Posterior vena cava (tissue), 2 donors: Measurements from ENCODE around the gene ALKBH2. TPM values are rescaled to one million over a fixed set of nuclear protein-coding genes. Genes with fewer than 3 reads are reported as not detected.
"Not testable (repeated sequence)": the region's sequence is repeated elsewhere in the genome, so short reads cannot be mapped to it uniquely, and the experiment has no call there.

Source experiments
- DNase-seq: peaks from one replicate; pipeline ENCODE4 v3.0.0-alpha.2; 2020; ENCODE audit warnings: low spot score
- intact Hi-C, 2 donors: fragments of 100-400 bp; cut with DNase I; formaldehyde crosslinking; loops; one replicate each; pipeline versions ENCODE4 v1.14.1 to v1.14.2; 2022 to 2023
- total RNA-seq, 2 donors: library from RNA; stranded (reverse); fragmentation: NEBNext Ultra II Directional; extraction: Animal tissue kit (Norgen Biotek cat#: 25700); gene quantifications; one replicate each; pipeline ENCODE4 v1.2.1, GENCODE V29; 2021
- donor health status: DM: yes; HTN: yes; CAD: no.
- donor health status: DM: yes; HTN: yes; CAD: no.

Gene ALKBH2
- total RNA-seq, 2 donors from 2014 or later, result 13.3 to 18.4 TPM

GRCh38 chr12:109088818-109089217 is 4.5 kb downstream of the ALKBH2 start:
- intact Hi-C loops, result no loop called here
- no peak for DNase-seq

DNA sequence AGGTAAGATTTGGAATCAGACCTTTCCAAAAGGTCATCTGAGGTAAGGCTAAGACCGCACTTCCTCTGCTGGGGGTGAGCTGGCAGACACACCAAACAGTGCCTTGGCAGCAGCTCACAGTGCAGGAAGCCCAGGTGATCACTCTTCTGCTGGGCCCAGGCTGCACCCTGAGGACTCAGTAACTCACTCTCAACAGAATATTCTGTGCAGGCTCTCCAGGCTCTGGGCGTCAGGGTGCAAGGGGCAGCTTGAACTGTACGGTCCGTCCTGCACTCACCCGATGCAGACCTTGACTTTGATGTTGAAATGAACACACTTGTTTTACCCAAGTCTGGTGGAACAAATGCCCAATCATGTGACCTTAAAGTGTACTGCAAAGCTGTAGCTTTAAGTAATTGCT is 6.0 kb downstream of the ALKBH2 start:
- no peak for DNase-seq
- intact Hi-C loops, result no loop called here

GRCh38 chr12:109085590-109085989 is 7.7 kb downstream of the ALKBH2 start:
- DNase-seq, result no peak
- intact Hi-C loops, result no loop called here

DNA sequence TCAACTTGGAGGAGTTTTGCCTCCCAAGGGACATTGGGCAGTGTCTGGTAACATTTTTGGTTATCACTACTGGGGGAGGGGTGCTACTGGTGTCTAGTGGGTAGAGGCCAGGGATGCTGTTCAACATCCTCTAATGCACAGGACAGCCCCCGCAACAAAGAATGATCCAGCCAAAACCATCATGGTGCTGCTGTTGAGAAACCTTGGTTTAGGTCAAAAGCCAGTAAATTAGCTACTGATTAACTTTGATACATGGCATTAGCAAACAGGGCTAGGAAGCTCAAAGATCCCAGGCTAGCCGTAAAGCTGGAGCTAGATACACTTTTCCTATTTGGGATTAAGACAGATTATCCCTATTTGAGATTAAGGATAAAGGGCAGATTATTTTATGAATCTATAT is 8.8 kb downstream of the ALKBH2 start:
- DNase-seq, result no peak
- intact Hi-C loops, result no loop called here

DNA sequence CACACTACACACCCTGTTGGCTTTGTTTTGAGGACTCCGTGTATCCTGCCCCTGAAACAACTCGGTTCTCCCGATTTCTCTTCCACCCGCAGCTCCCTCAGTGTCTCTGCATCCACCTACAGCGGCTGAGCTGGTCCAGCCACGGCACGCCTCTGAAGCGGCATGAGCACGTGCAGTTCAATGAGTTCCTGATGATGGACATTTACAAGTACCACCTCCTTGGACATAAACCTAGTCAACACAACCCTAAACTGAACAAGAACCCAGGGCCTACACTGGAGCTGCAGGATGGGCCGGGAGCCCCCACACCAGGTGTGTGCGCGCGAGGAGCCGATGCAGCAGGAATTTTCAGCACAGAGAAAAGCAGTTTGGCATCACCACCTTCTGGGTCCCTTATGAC is 10.5 kb downstream of the ALKBH2 start:
- intact Hi-C loops, result no loop called here
- DNase-seq, result no peak

DNA sequence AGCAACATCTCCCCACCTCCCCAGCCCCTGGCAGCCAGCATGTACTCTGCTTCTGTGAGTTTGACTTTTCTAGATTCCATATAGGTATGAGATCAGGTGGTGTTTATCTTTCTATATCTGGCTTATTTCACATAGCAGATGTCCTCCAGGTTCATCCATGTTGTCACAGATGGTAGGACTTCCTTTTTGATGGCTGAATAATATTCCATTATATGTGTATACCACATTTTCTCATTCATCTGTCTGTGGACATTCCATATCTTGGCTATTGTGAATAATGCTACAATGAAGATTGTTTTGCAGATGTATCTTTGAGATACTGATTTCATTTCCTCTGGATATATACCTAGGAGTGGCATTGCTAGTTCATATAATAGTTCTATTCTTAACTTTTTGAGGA is 18.4 kb downstream of the ALKBH2 start:
- intact Hi-C loops, result no loop called here
- DNase-seq, result no peak

GRCh38 chr12:109069307-109070271 is 23.7 kb downstream of the ALKBH2 start:
- intact Hi-C loops, result no loop called here
- DNase-seq, result no peak

GRCh38 chr12:109065853-109066193 is 27.4 kb downstream of the ALKBH2 start:
- intact Hi-C loops, result no loop called here
- DNase-seq, result no peak

DNA sequence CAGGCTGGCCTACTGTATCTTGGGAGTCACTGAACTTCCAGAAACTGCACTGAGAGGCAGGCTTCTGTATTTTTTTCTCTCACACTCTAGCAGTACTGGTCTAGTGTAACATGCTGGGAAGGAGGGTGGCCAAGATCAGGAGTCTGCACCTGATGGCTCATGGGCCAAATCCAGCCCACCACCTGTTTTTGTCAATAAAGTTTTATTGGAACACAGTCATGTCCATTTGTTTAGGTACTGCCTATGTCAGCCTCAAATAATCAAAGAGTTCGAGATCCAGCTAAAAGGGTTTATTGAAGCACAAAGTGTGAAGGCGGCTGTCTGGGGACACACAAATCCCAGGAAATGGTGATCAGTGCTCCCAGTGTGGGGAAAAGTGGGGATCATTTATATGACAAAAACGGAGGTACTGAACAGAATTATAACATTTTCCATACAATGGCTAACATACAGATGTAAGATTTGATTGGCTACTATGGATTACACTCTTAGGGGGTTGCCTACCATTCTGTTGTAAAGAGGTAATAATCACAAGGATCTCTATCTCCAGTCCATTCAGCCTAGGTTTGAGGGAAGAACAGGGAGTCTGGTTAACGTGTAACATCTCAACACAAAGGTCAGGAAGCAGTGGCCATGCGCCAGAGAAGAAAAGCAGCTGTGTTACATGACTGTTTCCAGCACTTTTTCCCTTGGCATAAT is 28.0 kb downstream of the ALKBH2 start:
- intact Hi-C loops, result no loop called here
- no peak for DNase-seq

DNA sequence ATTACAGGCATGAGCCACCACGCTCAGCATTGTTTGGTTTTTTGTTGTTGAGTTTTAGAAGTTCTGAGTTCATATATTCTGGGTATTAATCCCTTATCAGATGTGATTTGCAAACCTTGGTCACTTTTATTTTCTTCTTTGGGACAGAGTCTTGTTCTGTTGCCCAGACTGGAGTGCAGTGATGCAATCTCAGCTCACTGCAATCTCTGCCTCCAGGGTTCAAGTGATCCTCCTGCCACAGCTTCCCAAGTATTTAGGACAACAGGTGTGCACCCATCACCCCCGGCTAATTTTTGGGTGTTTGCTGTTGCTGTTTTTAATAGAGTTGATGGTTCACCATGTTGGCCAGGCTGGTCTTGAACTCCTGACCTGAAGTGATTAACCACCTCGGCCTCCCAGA is 29.1 kb downstream of the ALKBH2 start:
- intact Hi-C loops, result no loop called here
- DNase-seq, result no peak

- DNase-seq, result no peak
- intact Hi-C loops, result no loop called here
Observed at GRCh38 chr12:109058773-109059172, 34.5 kb downstream of the ALKBH2 start.

DNA sequence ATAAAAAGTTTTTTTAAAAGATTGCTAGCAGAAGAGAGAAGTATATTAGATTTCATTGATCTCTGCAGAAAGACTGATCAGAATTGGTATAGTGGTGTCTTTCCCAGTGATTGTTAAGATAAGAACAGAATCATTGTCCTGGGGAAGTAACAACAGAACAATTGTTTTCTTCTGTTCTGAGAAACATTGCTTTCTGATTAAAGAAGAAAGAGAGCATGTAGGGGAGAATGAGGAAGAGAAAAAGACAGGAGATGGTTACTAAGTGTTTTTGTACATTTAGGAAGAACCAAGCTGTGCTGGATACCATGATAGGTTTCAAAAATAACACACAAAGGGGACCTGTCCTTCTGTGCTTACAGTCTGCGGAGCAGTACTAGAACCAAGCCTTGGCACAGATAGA is 35.9 kb downstream of the ALKBH2 start:
- intact Hi-C loops, result no loop called here
- no peak for DNase-seq

DNA sequence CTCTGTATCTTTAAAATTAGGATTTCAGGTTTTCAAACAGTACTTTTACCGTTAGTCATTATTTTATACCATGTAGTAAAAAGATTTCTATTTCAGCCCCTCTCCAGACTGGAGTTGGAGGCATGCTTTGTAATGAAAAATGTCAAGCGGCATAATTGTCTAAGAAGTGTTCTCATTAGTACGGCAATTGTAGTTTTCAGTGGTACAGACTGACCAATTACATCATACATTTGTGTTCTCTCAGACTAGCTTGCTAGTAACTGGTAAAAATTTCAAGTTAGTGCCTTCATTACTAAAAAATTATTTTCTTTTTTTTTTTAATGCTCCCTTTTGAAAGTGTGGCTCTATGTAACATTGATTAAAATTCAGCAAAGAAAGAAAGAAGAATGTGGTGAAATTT is 36.4 kb downstream of the ALKBH2 start:
- intact Hi-C loops, result no loop called here
- DNase-seq, result no peak

- intact Hi-C loops, result no loop called here
- DNase-seq, result no peak
Observed at GRCh38 chr12:109054520-109054919, 38.8 kb downstream of the ALKBH2 start.

DNA sequence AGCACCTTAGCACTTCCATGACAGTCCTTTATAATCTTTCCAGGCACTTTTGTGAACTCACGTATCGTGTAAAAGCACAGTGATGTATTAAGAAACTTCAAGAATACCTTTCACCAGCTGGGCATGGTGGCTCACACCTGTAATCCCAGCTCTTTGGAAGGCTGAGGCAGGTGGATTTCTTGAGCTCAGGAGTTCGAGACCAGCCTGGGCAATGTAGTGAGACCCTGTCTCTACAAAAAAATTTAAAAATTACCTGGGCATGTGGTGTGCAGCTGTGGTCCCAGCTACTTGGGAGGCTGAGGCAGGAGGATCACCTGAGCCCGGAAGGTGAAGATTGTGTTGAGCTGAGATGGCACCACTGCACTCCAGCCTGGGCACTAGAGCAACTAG is 39.2 kb downstream of the ALKBH2 start:
- DNase-seq, intact Hi-C loops: not testable (repeated sequence)

DNA sequence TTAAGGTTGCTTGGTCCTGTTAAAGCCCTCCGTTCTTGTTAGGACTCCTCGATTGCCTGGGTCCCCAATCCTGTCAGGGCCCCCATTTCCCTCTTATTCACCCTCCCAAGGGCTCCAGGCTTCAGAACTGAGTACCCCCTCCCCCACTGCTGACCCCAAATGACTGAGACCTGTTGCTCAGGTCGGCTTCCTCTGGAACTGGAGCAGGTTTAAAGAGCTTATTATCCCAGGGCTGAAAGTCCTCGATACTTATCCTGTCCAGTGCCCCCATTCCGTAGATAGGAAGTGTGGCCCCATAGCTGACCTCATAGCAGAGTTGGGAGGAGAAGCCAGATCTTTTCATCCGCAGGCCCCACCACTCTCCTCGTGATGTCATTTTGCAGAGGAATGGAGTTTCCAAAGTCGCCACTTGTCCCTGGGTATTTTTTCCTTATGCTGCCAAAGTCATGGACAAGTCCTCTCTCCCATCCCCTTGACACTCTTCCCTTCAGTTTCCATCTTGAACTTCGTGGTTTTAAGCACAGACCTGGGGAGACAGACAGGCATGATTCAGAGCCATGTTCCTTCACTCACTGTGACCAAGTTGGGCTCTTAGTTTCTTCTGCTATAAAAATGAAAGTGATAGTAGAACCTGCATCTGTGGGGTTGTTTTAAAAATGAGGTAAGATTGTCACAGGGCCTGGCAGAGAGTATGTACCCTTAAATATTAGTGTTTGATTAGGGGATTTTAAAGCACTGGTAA is 39.7 kb downstream of the ALKBH2 start:
- no peak for DNase-seq
- intact Hi-C loops, result no loop called here

GRCh38 chr12:109052414-109053323 is 40.6 kb downstream of the ALKBH2 start, which contains the start of gene USP30:
Gene USP30, plus strand, starts transcription at chr12:109052576. Its CDS starts 103 bp downstream, at chr12:109052679.
- intact Hi-C loops, result no loop called here
- DNase-seq, result peak; percentile 95

DNA sequence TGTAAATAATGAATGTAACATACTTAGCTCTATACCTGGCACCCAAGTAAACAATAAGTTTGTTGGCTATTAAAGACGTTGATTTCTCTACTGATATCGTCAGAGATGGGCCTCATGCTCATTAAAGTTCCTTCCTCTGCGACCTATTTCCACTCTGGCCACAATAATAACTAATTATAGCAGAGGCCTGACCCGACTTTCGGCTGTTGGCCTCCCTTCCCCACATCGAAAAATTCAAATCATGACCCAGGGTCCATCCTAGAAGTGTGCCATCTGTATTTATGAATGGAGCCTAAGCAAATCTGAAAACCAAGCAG is 41.2 kb downstream of the ALKBH2 start:
- no peak for DNase-seq
- intact Hi-C loops, result no loop called here

DNA sequence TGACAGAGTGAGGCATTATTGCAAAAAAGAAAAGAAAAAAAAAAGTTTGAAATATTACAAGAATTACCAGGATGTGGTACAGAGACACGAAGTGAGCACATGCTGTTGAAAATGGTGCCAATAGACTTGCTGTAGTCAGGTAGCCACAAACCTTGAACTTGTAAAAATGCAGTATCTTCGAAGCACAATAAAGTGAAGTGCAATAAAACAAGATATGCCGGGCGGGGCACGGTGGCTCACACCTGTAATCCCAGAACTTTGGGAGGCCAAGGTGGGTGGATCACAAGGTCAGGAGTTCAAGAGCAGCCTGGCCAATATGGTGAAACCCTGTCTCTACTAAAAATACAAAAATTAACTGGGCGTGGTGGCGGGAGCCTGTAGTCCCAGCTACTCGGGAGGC is 43.5 kb downstream of the ALKBH2 start:
- intact Hi-C loops, DNase-seq: not testable (repeated sequence)
